Activated CD8-positive, alpha-beta T cell treated with anti-CD3 and anti-CD28 coated beads for 36 hours (primary cell): ENCODE results near the gene ZNF326. TPM values are rescaled to one million over a fixed set of nuclear protein-coding genes. Genes with fewer than 3 reads are reported as not detected.

Experiments
- ATAC-seq: fragments of 200-7000 bp; cut with Tn5 transposase; one replicate; pipeline ENCODE4 v1.10.0; 2021; ENCODE audit warnings: mild to moderate bottlenecking, moderate library complexity
- CTCF ChIA-PET: fragments of 350-600 bp; sonication (Branson Sonifier 250); formaldehyde crosslinking; loops from one replicate; lab custom pipeline; 2021; ENCODE audit warnings: antibody characterized with exemption; lab: Charles Lee
- POLR2A ChIA-PET: fragments of 350-600 bp; sonication (Branson Sonifier 250); formaldehyde crosslinking; loops from one replicate; lab custom pipeline; 2021; ENCODE audit warnings: antibody characterized with exemption; lab: Charles Lee
- DNase-seq: peaks from one replicate; pipeline ENCODE4 v3.0.0-alpha.2; 2020
- H3K27ac Mint-ChIP-seq: one replicate; pipeline ENCODE4 v1.8.0; 2021; ENCODE audit warnings: mild to moderate bottlenecking, mixed read lengths
- H3K27me3 Mint-ChIP-seq: one replicate; pipeline ENCODE4 v1.8.0; 2021; ENCODE audit warnings: mixed read lengths
- H3K36me3 Mint-ChIP-seq: one replicate; pipeline ENCODE4 v1.8.0; 2021; ENCODE audit warnings: low read depth, mixed read lengths
- H3K4me1 Mint-ChIP-seq: one replicate; pipeline ENCODE4 v1.8.0; 2021; ENCODE audit warnings: low read depth, mixed read lengths
- H3K4me3 Mint-ChIP-seq: one replicate; pipeline ENCODE4 v1.8.0; 2021; ENCODE audit warnings: mild to moderate bottlenecking, moderate library complexity, mixed read lengths
- H3K9me3 Mint-ChIP-seq: one replicate; pipeline ENCODE4 v1.8.0; 2021; ENCODE audit warnings: mixed read lengths
- intact Hi-C: fragments of 100-400 bp; cut with micrococcal nuclease; formaldehyde crosslinking; loops from one replicate; pipeline ENCODE4 v1.10.0; 2022
- total RNA-seq, 2 experiments: library from RNA; stranded (reverse); gene quantifications; one replicate each; pipeline ENCODE4 v1.2.3, GENCODE V29; 2021
- TF ChIP-seq, protein P1 (sequence below): fragments of 200-600 bp; IDR thresholded peaks from one replicate; pipeline ENCODE4 v1.8.0; 2022; ENCODE audit warnings: antibody characterized with exemption, mild to moderate bottlenecking

The ZNF326 gene
- total RNA-seq, 2 experiments from 2014 or later: 21.1 to 21.4 TPM

DNA sequence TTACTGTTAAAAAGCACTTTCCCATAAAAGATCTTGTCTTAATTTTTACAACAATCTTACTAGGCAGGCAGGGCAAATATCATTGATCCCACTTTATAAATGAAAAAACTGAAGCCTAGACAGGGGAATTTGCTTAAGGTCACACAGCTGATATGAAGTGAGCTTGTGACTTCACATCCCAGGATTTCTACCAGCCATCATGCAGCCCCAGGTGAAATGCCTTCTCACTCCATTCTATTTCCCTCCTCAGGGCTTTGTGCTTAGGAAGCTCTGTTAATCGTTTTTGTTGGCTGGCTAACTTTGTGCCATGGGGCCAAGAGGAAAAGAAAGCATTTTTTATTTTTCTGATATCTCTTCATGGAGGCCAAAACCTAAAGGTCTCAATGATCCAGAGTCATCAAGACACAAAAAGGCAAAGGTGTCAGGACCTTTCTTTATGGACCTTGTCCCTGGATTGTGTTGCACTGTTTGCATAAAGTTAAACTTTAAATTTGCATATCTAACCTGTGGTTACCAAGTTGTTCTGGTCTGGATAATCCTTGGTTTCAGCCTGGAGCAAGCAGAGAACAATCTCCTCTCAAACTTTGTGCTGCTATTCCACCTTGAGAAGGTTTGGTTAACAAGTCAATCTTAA lies 44.8 kb upstream of the ZNF326 start:
- POLR2A ChIA-PET: no interaction called here
- Mint-ChIP-seq H3K4me3 (no peak overlapping the region), H3K9me3 (no peaks in the 10 kb centered on the region), H3K27me3 (no peaks in the 10 kb centered on the region), H3K36me3 (no peaks in the 10 kb centered on the region), H3K27ac (no peak overlapping the region), H3K4me1 (peaks cover 9% of the 10 kb centered on the region)
- ATAC-seq (no peak), DNase-seq (no peak)
- TF ChIP-seq, protein P1, sequence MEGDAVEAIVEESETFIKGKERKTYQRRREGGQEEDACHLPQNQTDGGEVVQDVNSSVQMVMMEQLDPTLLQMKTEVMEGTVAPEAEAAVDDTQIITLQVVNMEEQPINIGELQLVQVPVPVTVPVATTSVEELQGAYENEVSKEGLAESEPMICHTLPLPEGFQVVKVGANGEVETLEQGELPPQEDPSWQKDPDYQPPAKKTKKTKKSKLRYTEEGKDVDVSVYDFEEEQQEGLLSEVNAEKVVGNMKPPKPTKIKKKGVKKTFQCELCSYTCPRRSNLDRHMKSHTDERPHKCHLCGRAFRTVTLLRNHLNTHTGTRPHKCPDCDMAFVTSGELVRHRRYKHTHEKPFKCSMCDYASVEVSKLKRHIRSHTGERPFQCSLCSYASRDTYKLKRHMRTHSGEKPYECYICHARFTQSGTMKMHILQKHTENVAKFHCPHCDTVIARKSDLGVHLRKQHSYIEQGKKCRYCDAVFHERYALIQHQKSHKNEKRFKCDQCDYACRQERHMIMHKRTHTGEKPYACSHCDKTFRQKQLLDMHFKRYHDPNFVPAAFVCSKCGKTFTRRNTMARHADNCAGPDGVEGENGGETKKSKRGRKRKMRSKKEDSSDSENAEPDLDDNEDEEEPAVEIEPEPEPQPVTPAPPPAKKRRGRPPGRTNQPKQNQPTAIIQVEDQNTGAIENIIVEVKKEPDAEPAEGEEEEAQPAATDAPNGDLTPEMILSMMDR: no peak
- CTCF ChIA-PET: no interaction called here
- intact Hi-C loops: no loop called here

DNA sequence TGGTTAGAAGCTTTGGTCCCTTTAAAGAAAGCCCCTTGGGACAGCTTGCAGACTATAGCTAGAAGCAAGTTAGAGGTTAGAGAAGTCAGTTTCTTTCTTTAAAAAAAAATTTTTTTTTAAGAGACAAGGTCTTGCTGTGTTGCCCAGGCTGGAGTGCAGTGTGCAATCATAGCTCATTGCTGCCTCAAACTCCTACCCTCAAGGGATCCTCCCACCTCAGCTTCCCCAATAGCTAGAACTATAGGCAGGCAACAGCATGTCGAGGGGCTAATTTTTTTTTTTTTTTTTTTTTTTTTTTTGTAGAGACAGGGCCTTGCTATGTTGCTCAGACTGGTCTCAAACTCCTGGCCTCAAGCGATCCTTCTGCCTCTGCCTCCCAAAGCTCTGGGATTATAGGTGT lies 44.2 kb upstream of the ZNF326 start:
- no peak overlapping the region for H3K4me3 Mint-ChIP-seq
- intact Hi-C loops: no loop called here
- no peak for ATAC-seq

DNA sequence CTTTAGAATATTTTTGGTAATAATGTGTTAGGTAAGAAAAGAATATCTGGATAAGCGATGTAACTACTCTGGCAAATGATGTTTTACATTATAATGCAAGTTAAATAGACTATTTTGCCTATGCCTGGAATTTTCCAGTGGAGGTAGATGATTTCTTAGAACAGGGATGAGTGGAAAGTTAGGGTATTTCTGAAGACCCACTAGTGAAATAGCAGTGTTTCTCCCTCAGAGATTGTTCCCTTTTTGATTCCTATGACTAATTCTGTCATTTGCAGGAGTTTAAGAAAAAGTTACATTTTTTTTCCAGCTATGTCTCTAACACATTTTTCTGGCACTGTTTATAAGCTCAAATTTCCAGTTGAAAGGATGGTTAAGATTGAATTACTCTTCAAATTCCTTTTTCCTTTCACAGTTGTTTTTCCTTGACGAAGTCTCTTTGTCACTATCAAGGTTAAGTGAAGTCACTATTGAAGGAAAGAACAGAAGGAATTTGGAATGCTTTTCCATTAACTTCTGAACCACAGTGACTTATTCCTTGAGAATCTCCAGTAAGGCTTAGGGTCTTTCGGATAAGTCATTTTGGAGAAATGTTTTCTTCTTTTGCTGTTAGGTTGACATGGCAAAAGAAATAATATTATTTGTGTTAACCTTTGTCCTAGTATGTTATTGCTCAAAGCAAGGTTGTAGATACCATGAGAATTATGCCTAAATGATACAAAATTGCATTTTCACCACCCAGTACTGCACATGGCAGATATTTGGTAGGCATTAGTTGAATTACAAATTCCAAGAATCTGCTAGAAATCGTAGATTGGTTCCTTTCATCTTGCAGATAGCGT lies 42.9 kb upstream of the ZNF326 start:
- Mint-ChIP-seq H3K36me3 (no peaks in the 10 kb centered on the region), H3K4me3 (no peak overlapping the region), H3K27ac (no peak overlapping the region), H3K9me3 (no peaks in the 10 kb centered on the region), H3K27me3 (no peaks in the 10 kb centered on the region), H3K4me1 (peaks cover 12% of the 10 kb centered on the region)
- TF ChIP-seq, protein P1: no peak
- intact Hi-C loops: no loop called here
- ChIA-PET CTCF (interaction anchor here (1.3 to 1.9 kb wide), 2 partner anchors 147 to 150 kb away, joined by 3 to 6 read pairs; no protein-coding TSS in a partner anchor), POLR2A (no interaction called here)
- ATAC-seq (no peak), DNase-seq (no peak)

More for the DNA sequence above, 44.2 kb upstream of the ZNF326 start:
- DNase-seq: no peak
- CTCF ChIA-PET: no interaction called here
- no peaks in the 10 kb centered on the region for H3K27me3 Mint-ChIP-seq
- H3K4me1 Mint-ChIP-seq: peaks cover 9% of the 10 kb centered on the region
- no peaks in the 10 kb centered on the region for H3K36me3 Mint-ChIP-seq
- H3K27ac Mint-ChIP-seq: no peak overlapping the region
- TF ChIP-seq, protein P1: no peak
- no peaks in the 10 kb centered on the region for H3K9me3 Mint-ChIP-seq
- POLR2A ChIA-PET: no interaction called here

DNA sequence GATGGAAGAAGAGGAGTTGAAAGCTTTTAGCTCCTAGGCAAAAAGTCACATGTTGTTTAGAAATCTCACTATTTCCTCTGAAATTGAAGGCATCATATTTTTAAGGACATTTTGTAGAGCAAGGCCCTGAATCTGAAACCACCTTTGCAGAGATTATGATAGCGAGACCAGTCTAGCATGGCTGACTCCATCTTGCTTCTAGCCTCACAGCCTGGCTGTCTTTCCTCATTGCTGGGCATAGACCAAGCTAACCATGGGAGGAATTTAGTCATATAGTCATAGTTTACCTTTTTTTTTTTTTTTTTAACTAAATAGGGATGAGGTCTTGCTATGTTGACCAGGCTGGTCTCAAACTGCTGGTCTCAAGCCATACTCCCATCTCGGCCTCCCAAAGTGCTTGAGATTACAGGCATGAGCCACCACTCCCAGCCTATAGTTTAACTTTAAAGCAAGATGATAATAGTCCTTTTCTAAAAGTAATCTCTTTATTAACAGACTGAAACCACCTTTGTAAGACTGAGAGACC lies 42.2 kb upstream of the ZNF326 start:
- no peaks in the 10 kb centered on the region for H3K27me3 Mint-ChIP-seq
- H3K36me3 Mint-ChIP-seq: no peaks in the 10 kb centered on the region
- no peak for DNase-seq
- no peak overlapping the region for H3K4me3 Mint-ChIP-seq
- TF ChIP-seq, protein P1: no peak
- ATAC-seq: no peak
- no peaks in the 10 kb centered on the region for H3K9me3 Mint-ChIP-seq
- POLR2A ChIA-PET: no interaction called here
- CTCF ChIA-PET: interaction anchor here (1.3 to 1.9 kb wide), 2 partner anchors 148 to 151 kb away, joined by 3 to 6 read pairs; no protein-coding TSS in a partner anchor
- intact Hi-C loops: no loop called here
- no peak overlapping the region for H3K27ac Mint-ChIP-seq
- H3K4me1 Mint-ChIP-seq: peaks cover 19% of the 10 kb centered on the region
